DOHH2 (cell line): Measurements from ENCODE around the gene ANKS1B.

Experiments
- EZH2phosphoT487 ChIP-seq: fragments of 200-600 bp; sonication (generic); IDR thresholded peaks from 2 replicates; pipeline ENCODE4 v1.6.1; 2017; ENCODE audit warnings: borderline replicate concordance, mild to moderate bottlenecking, antibody characterized with exemption, low read length, moderate library complexity, mixed read lengths
- TF ChIP-seq, protein P1 (sequence below): fragments of 200-600 bp; sonication (generic); IDR thresholded peaks from one replicate; pipeline ENCODE4 v1.5.1; 2014; ENCODE audit warnings: antibody characterized with exemption, mild to moderate bottlenecking, low read depth, low read length; ENCODE audit not compliant: poor library complexity, severe bottlenecking

DNA sequence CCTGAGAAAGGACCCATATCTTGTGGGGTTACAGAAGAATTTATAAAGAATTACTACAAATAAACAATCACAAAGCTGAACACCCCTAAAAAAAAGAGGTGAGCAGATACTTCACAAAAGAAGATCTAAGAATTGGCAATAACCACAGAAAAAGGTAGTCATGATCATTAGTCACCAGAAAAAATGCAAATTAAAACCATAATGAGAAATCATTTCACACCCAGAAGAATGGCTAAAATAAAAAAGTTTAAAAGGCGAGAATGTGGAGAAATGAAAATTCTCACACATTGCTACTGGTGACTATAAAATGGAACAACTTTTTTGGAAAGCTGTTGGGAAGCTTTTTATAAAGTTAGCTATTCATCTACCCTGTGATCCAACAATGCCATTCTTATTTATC lies 545.3 kb downstream of the ANKS1B start:
- TF ChIP-seq, protein P1, sequence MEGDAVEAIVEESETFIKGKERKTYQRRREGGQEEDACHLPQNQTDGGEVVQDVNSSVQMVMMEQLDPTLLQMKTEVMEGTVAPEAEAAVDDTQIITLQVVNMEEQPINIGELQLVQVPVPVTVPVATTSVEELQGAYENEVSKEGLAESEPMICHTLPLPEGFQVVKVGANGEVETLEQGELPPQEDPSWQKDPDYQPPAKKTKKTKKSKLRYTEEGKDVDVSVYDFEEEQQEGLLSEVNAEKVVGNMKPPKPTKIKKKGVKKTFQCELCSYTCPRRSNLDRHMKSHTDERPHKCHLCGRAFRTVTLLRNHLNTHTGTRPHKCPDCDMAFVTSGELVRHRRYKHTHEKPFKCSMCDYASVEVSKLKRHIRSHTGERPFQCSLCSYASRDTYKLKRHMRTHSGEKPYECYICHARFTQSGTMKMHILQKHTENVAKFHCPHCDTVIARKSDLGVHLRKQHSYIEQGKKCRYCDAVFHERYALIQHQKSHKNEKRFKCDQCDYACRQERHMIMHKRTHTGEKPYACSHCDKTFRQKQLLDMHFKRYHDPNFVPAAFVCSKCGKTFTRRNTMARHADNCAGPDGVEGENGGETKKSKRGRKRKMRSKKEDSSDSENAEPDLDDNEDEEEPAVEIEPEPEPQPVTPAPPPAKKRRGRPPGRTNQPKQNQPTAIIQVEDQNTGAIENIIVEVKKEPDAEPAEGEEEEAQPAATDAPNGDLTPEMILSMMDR, result no peak
- no peak for TF ChIP-seq EZH2phosphoT487
